ELF-1 (cell line): ENCODE measurements around the gene ADD2.

Source experiments
- DNase-seq: peaks from one replicate; pipeline ENCODE4 v3.0.0-alpha.2; 2016; ENCODE audit warnings: low read depth, low spot score

Gene ADD2

GRCh38 chr2:70703900-70704549, 64.0 kb downstream of the ADD2 start:
- DNase-seq, result no peak

- no peak for DNase-seq
Observed at GRCh38 chr2:70702711-70703395, 65.1 kb downstream of the ADD2 start.

- no peak for DNase-seq
Observed at GRCh38 chr2:70698847-70699246, 69.2 kb downstream of the ADD2 start.

- no peak for DNase-seq
Observed at GRCh38 chr2:70697603-70698383, 70.2 kb downstream of the ADD2 start.

GRCh38 chr2:70696142-70696541, 71.9 kb downstream of the ADD2 start:
- no peak for DNase-seq

GRCh38 chr2:70692256-70692655, 75.7 kb downstream of the ADD2 start:
- DNase-seq, result no peak

GRCh38 chr2:70691497-70692140, 76.4 kb downstream of the ADD2 start:
- no peak for DNase-seq

- DNase-seq, result no peak
Observed at GRCh38 chr2:70690846-70691245, 77.2 kb downstream of the ADD2 start.

GRCh38 chr2:70688427-70688826, 79.6 kb downstream of the ADD2 start:
- no peak for DNase-seq

GRCh38 chr2:70687461-70687795, 80.6 kb downstream of the ADD2 start:
- no peak for DNase-seq

- peak; percentile 82 for DNase-seq
Observed at GRCh38 chr2:70686577-70687460, 81.2 kb downstream of the ADD2 start.

GRCh38 chr2:70685771-70686171, 82.2 kb downstream of the ADD2 start:
- DNase-seq, result no peak

- no peak for DNase-seq
Observed at GRCh38 chr2:70684846-70685622, 83.0 kb downstream of the ADD2 start.

- DNase-seq, result no peak
Observed at GRCh38 chr2:70683455-70683854, 84.5 kb downstream of the ADD2 start.

- DNase-seq, result no peak
Observed at GRCh38 chr2:70680735-70681134, 87.3 kb downstream of the ADD2 start.

- no peak for DNase-seq
Observed at GRCh38 chr2:70679259-70679658, 88.7 kb downstream of the ADD2 start.

GRCh38 chr2:70678576-70679143, 89.3 kb downstream of the ADD2 start:
- DNase-seq, result no peak

- DNase-seq, result no peak
Observed at GRCh38 chr2:70676301-70677035, 91.5 kb downstream of the ADD2 start.

- DNase-seq, result no peak
Observed at GRCh38 chr2:70675862-70676261, 92.1 kb downstream of the ADD2 start.
